T-helper 2 cell treated with Interferon-gamma antibody and Interleukin-4, amounts not matched to agents 100 ng/mL and 5 ng/mL, for 36 hours (primary cell): ENCODE data around the gene CXXC5. TPM values are rescaled to one million over a fixed set of nuclear protein-coding genes. Genes with fewer than 3 reads are reported as not detected.

ENCODE experiments used
- total RNA-seq: library from RNA; stranded (reverse); gene quantifications from 2 replicates; pipeline ENCODE4 v1.2.3, GENCODE V29; 2022

CXXC5 gene
- total RNA-seq, 1 donor from 2014 or later = 1.4 TPM

Other genes with a start within 250 kb of the CXXC5 start
- 7.1 and 8.6 TPM in 2 replicates for gene SPATA24, start 244.3 kb upstream of the CXXC5 start, total RNA-seq
- gene DNAJC18, start 208.8 kb upstream of the CXXC5 start, total RNA-seq = 9.3 and 9.8 TPM in 2 replicates
- gene ECSCR, start 185.6 kb upstream of the CXXC5 start, total RNA-seq = 1.1 and 1.6 TPM in 2 replicates
- gene SMIM33, start 177.3 kb upstream of the CXXC5 start, total RNA-seq = 0.59 and 0.80 TPM in 2 replicates
- 203 and 216 TPM in 2 replicates for gene STING1, start 165.6 kb upstream of the CXXC5 start, total RNA-seq
- gene UBE2D2, start 87.0 kb upstream of the CXXC5 start, total RNA-seq = 228 and 245 TPM in 2 replicates
- not detected in 2 replicates for gene PSD2, start 147.5 kb downstream of the CXXC5 start, total RNA-seq